CD4-positive, alpha-beta T cell (primary cell): Measurements from ENCODE around the gene IGFBPL1. TPM values are rescaled to one million over a fixed set of nuclear protein-coding genes. Genes with fewer than 3 reads are reported as not detected.

Experiments
- ATAC-seq: fragments of 200-7000 bp; cut with Tn5 transposase; one replicate; pipeline ENCODE4 v1.10.0; 2022; ENCODE audit warnings: mild to moderate bottlenecking; ENCODE audit not compliant: poor library complexity
- CTCF ChIA-PET: fragments of 350-600 bp; sonication (Branson Sonifier 250); formaldehyde crosslinking; loops from one replicate; lab custom pipeline; 2021; ENCODE audit warnings: antibody characterized with exemption, inconsistent platforms; lab: Charles Lee
- POLR2A ChIA-PET: fragments of 350-600 bp; sonication (Branson Sonifier 250); formaldehyde crosslinking; loops from one replicate; lab custom pipeline; 2021; ENCODE audit warnings: antibody characterized with exemption, inconsistent platforms; lab: Charles Lee
- DNase-seq, 14 experiments: peaks; one replicate each; pipeline ENCODE4 v3.0.0-alpha.2; 2013 to 2020; ENCODE audit warnings: mixed read lengths in 2 of 14
- H3K27ac ChIP-seq, 2 donors: one replicate each; pipeline versions ENCODE4 v1.5.1 to v1.7.0; 2013; ENCODE audit warnings: low read length in 2 of 2, low read depth in 1 of 2, mild to moderate bottlenecking in 1 of 2
- H3K27me3 ChIP-seq, 2 experiments: 1 replicate in 1 of 2; 2 replicates in 1 of 2; pipeline versions ENCODE4 v1.6.1 to v1.7.0; 2013; ENCODE audit warnings: low read length in 2 of 2, control low read depth in 1 of 2, mild to moderate bottlenecking in 1 of 2, moderate library complexity in 1 of 2; ENCODE audit not compliant: insufficient read depth in 2 of 2, control insufficient read depth in 1 of 2
- H3K36me3 ChIP-seq: one replicate; pipeline ENCODE4 v1.6.1; 2013; ENCODE audit warnings: low read length, control low read depth; ENCODE audit not compliant: insufficient read depth
- H3K4me1 ChIP-seq: one replicate; pipeline ENCODE4 v1.6.1; 2013; ENCODE audit warnings: low read length, control low read depth; ENCODE audit not compliant: insufficient read depth
- H3K4me3 ChIP-seq: one replicate; pipeline ENCODE4 v1.5.1; 2013; ENCODE audit warnings: mild to moderate bottlenecking, low read length, moderate library complexity
- H3K9me3 ChIP-seq, 2 experiments: 1 replicate in 1 of 2; 2 replicates in 1 of 2; pipeline versions ENCODE4 v1.6.1 to v1.7.0; 2013; ENCODE audit warnings: low read length in 2 of 2, mild to moderate bottlenecking in 2 of 2, control low read depth in 1 of 2, moderate library complexity in 1 of 2; ENCODE audit not compliant: control insufficient read depth in 1 of 2, insufficient read depth in 1 of 2
- H3K27ac Mint-ChIP-seq: one replicate; pipeline ENCODE4 v1.8.0; 2020; ENCODE audit warnings: mixed read lengths
- H3K27me3 Mint-ChIP-seq: one replicate; pipeline ENCODE4 v1.8.0; 2021; ENCODE audit warnings: mixed read lengths
- H3K36me3 Mint-ChIP-seq: one replicate; pipeline ENCODE4 v1.8.0; 2021; ENCODE audit warnings: low read depth, mixed read lengths
- H3K4me1 Mint-ChIP-seq: one replicate; pipeline ENCODE4 v1.8.0; 2021; ENCODE audit warnings: low read depth, mixed read lengths
- H3K4me3 Mint-ChIP-seq: one replicate; pipeline ENCODE4 v1.8.0; 2020; ENCODE audit warnings: mild to moderate bottlenecking, mixed read lengths
- H3K9me3 Mint-ChIP-seq: one replicate; pipeline ENCODE4 v1.8.0; 2020; ENCODE audit warnings: mixed read lengths
- intact Hi-C, 2 experiments: fragments of 100-400 bp; cut with DNase I in 1 of 2; cut with micrococcal nuclease in 1 of 2; formaldehyde crosslinking; loops; one replicate each; pipeline versions ENCODE4 v1.15.1 to v1.9.0; 2023 to 2025; cut with DNase I, micrococcal nuclease
- total RNA-seq, 174 experiments: library from RNA in 2 of 174; stranded (reverse) in 2 of 174; gene quantifications; one replicate each; pipeline ENCODE4 v1.2.3 and lab custom pipeline; 2021 to 2026
- TF ChIP-seq, protein P1 (sequence below): fragments of 200-600 bp; IDR thresholded peaks from one replicate; pipeline ENCODE4 v1.8.0; 2022; ENCODE audit warnings: antibody characterized with exemption, mild to moderate bottlenecking

Gene IGFBPL1
- total RNA-seq, 2 experiments from 2014 or later: not detected

DNA sequence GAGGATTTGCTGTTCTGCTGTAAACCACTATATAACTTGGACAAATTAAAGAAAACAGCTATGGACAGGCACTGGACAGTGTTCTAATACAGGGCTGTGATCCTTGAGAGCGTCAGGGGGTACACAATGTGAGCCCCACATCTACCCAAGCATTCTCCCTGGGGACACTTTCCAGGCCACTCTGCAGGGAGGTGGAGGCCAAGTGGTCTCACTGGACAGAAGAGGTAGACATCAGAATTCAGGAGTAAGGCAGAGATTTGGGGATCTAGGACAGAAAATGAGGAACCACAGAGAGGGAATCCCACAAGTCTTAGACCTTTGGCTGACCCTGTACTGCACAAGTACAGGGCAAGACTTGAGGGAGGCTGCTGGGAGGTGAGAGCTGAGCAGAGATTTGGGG lies 3.8 kb upstream of the IGFBPL1 start:
- intact Hi-C loops: no loop called here

DNA sequence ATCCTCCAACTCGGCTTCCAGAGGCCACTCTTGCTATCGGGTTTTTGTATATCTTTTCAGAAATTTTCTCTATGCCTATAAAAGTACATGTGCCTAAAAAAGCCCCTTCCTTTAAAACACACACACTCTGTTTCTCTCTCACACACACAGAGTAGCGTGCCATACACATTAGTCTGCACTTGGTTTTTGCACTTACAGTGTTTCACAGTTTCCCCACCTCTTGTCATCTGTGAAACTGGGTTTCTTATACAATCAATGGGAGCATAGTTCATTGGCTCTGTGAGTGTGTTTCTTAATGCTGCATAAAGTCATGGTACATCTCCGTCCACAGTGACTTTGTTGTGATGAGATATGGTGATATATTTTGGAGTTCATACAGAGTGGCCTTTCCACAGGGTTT lies 664 bp upstream of the IGFBPL1 start:
- peaks cover 3% of the 10 kb centered on the region for H3K4me1 ChIP-seq
- no peaks in the 10 kb centered on the region for H3K36me3 ChIP-seq
- Mint-ChIP-seq H3K4me1 (no peaks in the 10 kb centered on the region), H3K9me3 (no peaks in the 10 kb centered on the region), H3K36me3 (no peaks in the 10 kb centered on the region), H3K4me3 (peak overlapping the region; percentile 0), H3K27me3 (peaks cover 57% of the 10 kb centered on the region), H3K27ac (no peak overlapping the region)
- H3K27me3 ChIP-seq: peaks cover 22 to 43% of the 10 kb centered on the region in 2 experiments
- TF ChIP-seq, protein P1, sequence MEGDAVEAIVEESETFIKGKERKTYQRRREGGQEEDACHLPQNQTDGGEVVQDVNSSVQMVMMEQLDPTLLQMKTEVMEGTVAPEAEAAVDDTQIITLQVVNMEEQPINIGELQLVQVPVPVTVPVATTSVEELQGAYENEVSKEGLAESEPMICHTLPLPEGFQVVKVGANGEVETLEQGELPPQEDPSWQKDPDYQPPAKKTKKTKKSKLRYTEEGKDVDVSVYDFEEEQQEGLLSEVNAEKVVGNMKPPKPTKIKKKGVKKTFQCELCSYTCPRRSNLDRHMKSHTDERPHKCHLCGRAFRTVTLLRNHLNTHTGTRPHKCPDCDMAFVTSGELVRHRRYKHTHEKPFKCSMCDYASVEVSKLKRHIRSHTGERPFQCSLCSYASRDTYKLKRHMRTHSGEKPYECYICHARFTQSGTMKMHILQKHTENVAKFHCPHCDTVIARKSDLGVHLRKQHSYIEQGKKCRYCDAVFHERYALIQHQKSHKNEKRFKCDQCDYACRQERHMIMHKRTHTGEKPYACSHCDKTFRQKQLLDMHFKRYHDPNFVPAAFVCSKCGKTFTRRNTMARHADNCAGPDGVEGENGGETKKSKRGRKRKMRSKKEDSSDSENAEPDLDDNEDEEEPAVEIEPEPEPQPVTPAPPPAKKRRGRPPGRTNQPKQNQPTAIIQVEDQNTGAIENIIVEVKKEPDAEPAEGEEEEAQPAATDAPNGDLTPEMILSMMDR: no peak
- ATAC-seq: no peak
- ChIA-PET CTCF (no interaction called here), POLR2A (no interaction called here)
- H3K9me3 ChIP-seq: no peaks in the 10 kb centered on the region
- intact Hi-C loops: no loop called here
- no peak overlapping the region for H3K4me3 ChIP-seq
- no peak for DNase-seq
- no peak overlapping the region for H3K27ac ChIP-seq

More for the DNA sequence above, 3.8 kb upstream of the IGFBPL1 start:
- TF ChIP-seq, protein P1: no peak
- no peaks in the 10 kb centered on the region for H3K36me3 ChIP-seq
- no peaks in the 10 kb centered on the region for H3K36me3 Mint-ChIP-seq
- no peak overlapping the region for H3K27ac Mint-ChIP-seq
- ChIA-PET POLR2A (no interaction called here), CTCF (no interaction called here)
- no peak overlapping the region for H3K27ac ChIP-seq
- peaks cover 18 to 29% of the 10 kb centered on the region in 2 experiments for H3K27me3 ChIP-seq
- no peaks in the 10 kb centered on the region for H3K9me3 Mint-ChIP-seq
- ATAC-seq (no peak), DNase-seq (no peak)
- H3K4me1 ChIP-seq: peaks cover 5% of the 10 kb centered on the region
- no peak overlapping the region for H3K4me3 Mint-ChIP-seq
- peaks cover 32% of the 10 kb centered on the region for H3K27me3 Mint-ChIP-seq
- H3K9me3 ChIP-seq: no peaks in the 10 kb centered on the region
- H3K4me1 Mint-ChIP-seq: peaks cover 13% of the 10 kb centered on the region
- no peak overlapping the region for H3K4me3 ChIP-seq

DNA sequence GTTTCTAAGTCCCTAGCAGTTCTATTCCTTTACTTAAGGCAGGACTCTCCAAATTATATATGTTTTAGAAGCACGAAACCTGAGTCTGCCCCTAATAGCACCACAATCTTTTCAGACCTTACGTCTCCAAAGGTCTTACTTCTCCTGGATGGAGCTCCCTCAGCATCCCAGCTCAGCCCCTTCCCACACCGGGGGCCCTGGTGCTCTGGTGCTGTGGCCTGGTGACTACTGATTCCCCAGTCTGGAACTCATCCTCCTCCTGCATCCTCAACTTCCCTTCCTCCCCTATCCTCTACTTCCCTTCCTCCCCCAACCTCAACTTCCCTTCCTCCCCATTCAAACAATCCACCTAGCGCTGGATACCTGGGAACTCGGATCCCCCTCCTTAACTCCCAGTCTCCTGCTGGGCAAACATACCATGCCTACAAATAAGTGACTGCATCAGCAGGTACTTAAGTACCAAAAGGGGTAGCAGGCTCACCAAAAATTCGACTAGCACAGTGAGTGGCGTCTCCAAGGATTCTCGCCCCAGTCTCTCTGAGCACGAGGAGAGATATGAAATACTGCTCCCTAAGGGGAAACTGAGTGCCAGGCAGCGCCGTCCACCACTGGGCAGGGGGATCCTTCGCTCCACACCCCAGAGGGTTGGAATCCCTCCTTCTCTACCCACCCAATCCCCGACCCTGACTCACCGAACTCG lies 831 bp downstream of the IGFBPL1 start:
- TF ChIP-seq, protein P1: no peak
- POLR2A ChIA-PET: no interaction called here
- Histone ChIP-seq H3K4me1 (peaks cover 3% of the 10 kb centered on the region), H3K27ac (no peak overlapping the region), H3K27me3 (peaks cover 24 to 43% of the 10 kb centered on the region in 2 experiments), H3K4me3 (no peak overlapping the region), H3K9me3 (no peaks in the 10 kb centered on the region), H3K36me3 (no peaks in the 10 kb centered on the region)
- no peak overlapping the region for H3K27ac Mint-ChIP-seq
- peaks cover 63% of the 10 kb centered on the region for H3K27me3 Mint-ChIP-seq
- intact Hi-C loops: no loop called here
- H3K36me3 Mint-ChIP-seq: no peaks in the 10 kb centered on the region
- no peaks in the 10 kb centered on the region for H3K4me1 Mint-ChIP-seq
- ATAC-seq (no peak), DNase-seq (no peak)
- CTCF ChIA-PET: no interaction called here
- peak overlapping the region; percentile 34 for H3K4me3 Mint-ChIP-seq
- H3K9me3 Mint-ChIP-seq: no peaks in the 10 kb centered on the region
